Retinal pigment epithelial cell (primary cell): ENCODE results near the gene WNT3.

Experiments
- DNase-seq: peaks from one replicate; pipeline ENCODE4 v3.0.0-alpha.2; 2010; ENCODE audit warnings: low read depth
- H3K4me3 ChIP-seq: 2 replicates; pipeline ENCODE4 v1.5.1; 2011; ENCODE audit warnings: mild to moderate bottlenecking, low read length, control low read depth, moderate library complexity
- CTCF ChIP-seq: conservative IDR thresholded peaks from 2 replicates; pipeline ENCODE4 v1.5.1; 2011; ENCODE audit warnings: low read depth, low read length, control low read depth, inconsistent platforms

Gene WNT3

DNA sequence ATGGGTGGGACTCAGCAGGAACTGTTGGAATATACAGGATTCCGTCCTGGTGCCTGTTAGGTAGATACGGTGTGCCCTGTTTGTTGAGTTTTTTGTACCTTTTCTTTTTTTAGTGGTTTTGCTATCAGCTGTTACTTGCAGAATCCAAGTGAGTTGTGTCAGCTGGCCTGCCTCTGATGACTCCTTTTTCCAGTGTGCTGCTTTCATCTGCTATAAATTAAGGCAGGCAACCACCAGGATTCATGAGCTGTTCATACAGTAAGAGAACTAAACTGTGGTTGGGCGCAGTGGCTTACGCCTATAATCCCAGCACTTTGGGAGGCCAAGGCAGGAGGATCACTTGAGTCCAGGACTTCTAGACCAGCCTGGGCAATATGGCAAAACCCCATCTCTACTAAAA, 79.9 kb downstream of the WNT3 start:
- DNase-seq: no peak
- no peak overlapping the region for H3K4me3 ChIP-seq
- TF ChIP-seq CTCF: no peak

GRCh38 chr17:46737326-46737725, 81.2 kb downstream of the WNT3 start:
- no peak overlapping the region for H3K4me3 ChIP-seq
- no peak for DNase-seq
- TF ChIP-seq CTCF: no peak

DNA sequence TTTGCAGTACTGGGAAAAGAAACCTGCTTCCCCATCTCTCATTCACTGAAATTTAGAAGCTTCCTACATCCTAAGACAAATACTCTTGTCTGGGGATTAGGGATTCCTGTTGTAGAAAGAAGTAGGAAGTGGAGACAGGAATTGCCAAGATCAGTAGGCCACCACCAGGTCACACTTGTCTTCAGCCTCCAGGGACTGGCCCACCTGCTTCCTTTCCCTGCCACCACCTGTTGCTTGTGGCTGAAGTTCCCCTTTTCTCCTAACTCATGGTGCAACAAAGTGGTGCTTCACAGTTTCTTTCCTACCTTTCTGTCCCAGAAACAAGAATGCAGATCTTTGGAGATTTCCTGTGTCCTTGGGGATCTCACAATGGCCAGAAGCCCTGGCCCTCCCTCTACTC, 82.4 kb downstream of the WNT3 start:
- no peak overlapping the region for H3K4me3 ChIP-seq
- DNase-seq: no peak
- no peak for TF ChIP-seq CTCF

- no peak for DNase-seq
- H3K4me3 ChIP-seq: no peak overlapping the region
- no peak for TF ChIP-seq CTCF
These were observed 84.5 kb downstream of the WNT3 start for GRCh38 chr17:46733837-46734475.

DNA sequence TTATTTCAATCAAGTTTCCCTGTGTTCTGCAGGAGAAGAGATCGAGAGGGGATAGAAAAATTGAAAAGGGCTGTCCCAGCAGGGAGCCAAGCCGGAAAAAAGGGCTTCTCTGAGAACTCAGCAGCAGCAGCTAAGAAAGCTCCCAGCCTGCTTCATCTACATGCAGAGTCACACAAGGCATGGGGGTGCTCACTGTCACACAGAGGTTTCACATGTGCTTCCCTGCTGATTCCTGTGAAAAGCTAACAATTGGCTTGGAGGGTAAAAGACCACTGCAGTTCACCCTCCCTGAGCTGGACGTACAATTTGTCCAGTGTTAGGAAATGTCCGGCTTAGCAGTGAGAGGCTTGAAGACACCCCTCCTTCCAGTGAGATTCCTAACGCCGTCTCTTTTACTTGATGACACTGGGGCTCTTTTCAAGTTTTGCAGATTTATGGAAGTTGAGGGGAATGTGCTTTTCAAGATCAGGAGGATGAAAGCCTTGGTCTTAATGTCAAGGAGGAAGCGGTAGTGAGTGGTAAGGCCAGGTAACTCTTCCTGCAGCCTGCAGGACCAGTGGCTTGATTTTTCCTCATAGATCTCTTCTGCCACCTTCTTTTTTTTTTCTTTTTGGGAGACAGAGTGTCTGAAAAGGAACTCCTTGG, 85.6 kb downstream of the WNT3 start:
- no peak for TF ChIP-seq CTCF
- no peak for DNase-seq
- no peak overlapping the region for H3K4me3 ChIP-seq

GRCh38 chr17:46732160-46732559, 86.3 kb downstream of the WNT3 start:
- DNase-seq: no peak
- H3K4me3 ChIP-seq: no peak overlapping the region
- no peak for TF ChIP-seq CTCF

DNA sequence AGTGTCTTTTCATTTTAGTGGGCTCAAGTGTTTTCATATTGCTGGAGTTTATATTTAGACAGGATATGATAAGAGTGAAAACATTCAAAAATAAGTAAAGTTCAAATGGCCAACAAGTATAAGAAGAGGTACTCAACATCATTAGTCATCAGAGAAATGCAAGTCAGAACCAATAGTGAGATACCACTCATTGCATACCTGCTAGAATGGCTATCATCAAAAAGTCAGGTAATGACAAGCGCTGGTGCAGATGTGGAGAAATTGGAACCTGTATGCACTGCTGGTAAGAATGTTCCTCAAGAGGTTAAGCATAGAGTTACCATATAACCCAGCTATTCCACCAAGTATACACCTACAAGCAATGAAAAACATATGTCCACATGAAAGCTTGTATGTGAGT, 87.8 kb downstream of the WNT3 start:
- DNase-seq: no peak
- no peak overlapping the region for H3K4me3 ChIP-seq

More for the DNA sequence above, 87.8 kb downstream of the WNT3 start:
- no peak for TF ChIP-seq CTCF
